Liver (tissue), 9 donors: Measurements from ENCODE around the gene SERP2. TPM values are rescaled to one million over a fixed set of nuclear protein-coding genes. Genes with fewer than 3 reads are reported as not detected.

Experiments used
- DNase-seq: peaks from one replicate; pipeline ENCODE4 v3.0.0-alpha.2; 2017; ENCODE audit warnings: low spot score
- H3K27ac ChIP-seq, 2 donors: one replicate each; pipeline ENCODE4 v1.7.0; 2013; ENCODE audit warnings: inconsistent platforms in 2 of 2, low read length in 2 of 2, control low read depth in 1 of 2, low read depth in 1 of 2, mild to moderate bottlenecking in 1 of 2
- H3K27me3 ChIP-seq, 4 donors: one replicate each; pipeline versions ENCODE4 v1.6.1 to v1.7.0; 2013; ENCODE audit warnings: low read length in 3 of 4, inconsistent platforms in 1 of 4, mild to moderate bottlenecking in 1 of 4, moderate library complexity in 1 of 4; ENCODE audit not compliant: control insufficient read depth in 4 of 4, insufficient read depth in 4 of 4
- H3K36me3 ChIP-seq, 4 donors: one replicate each; pipeline versions ENCODE4 v1.6.1 to v1.7.0; 2013; ENCODE audit warnings: low read length in 3 of 4, mild to moderate bottlenecking in 3 of 4, low read depth in 1 of 4, moderate library complexity in 1 of 4; ENCODE audit not compliant: control insufficient read depth in 4 of 4, insufficient read depth in 3 of 4
- H3K4me1 ChIP-seq, 4 donors: one replicate each; pipeline versions ENCODE4 v1.6.1 to v1.7.0; 2013; ENCODE audit warnings: low read length in 3 of 4, mild to moderate bottlenecking in 3 of 4, moderate library complexity in 1 of 4; ENCODE audit not compliant: control insufficient read depth in 4 of 4, insufficient read depth in 4 of 4
- H3K4me3 ChIP-seq, 3 donors: one replicate each; pipeline versions ENCODE4 v1.6.1 to v1.7.0; 2013; ENCODE audit warnings: low read length in 3 of 3, control low read depth in 1 of 3, low read depth in 1 of 3, mild to moderate bottlenecking in 1 of 3
- H3K9ac ChIP-seq, 2 donors: one replicate each; pipeline ENCODE4 v1.7.0; 2013; ENCODE audit warnings: low read length in 2 of 2, mild to moderate bottlenecking in 2 of 2, moderate library complexity in 2 of 2, control low read depth in 1 of 2, low read depth in 1 of 2
- H3K9me3 ChIP-seq, 4 donors: one replicate each; pipeline versions ENCODE4 v1.6.1 to v1.7.0; 2013; ENCODE audit warnings: low read length in 3 of 4; ENCODE audit not compliant: control insufficient read depth in 4 of 4
- EGR1 ChIP-seq, 2 donors: IDR thresholded peaks; 2 replicates each; pipeline ENCODE4 v1.6.1; 2016 to 2018; ENCODE audit warnings: antibody characterized with exemption in 2 of 2, low read depth in 2 of 2
- FOXA1 ChIP-seq: IDR thresholded peaks from 2 replicates; pipeline ENCODE4 v1.6.1; 2016; ENCODE audit warnings: antibody characterized with exemption
- FOXA2 ChIP-seq: IDR thresholded peaks from 2 replicates; pipeline ENCODE4 v1.6.1; 2016; ENCODE audit warnings: antibody characterized with exemption
- HNF4G ChIP-seq: IDR thresholded peaks from 2 replicates; pipeline ENCODE4 v1.6.1; 2016; ENCODE audit warnings: antibody characterized with exemption
- JUND ChIP-seq, 2 donors: IDR thresholded peaks; 2 replicates each; pipeline ENCODE4 v1.6.1; 2016; ENCODE audit warnings: antibody characterized with exemption in 2 of 2
- SP1 ChIP-seq: IDR thresholded peaks from 2 replicates; pipeline ENCODE4 v1.6.1; 2018; ENCODE audit warnings: antibody characterized with exemption, mild to moderate bottlenecking
- TAF1 ChIP-seq: conservative IDR thresholded peaks from 2 replicates; pipeline ENCODE4 v1.6.1; 2016; ENCODE audit warnings: antibody characterized with exemption, mild to moderate bottlenecking
- YY1 ChIP-seq: IDR thresholded peaks from 2 replicates; pipeline ENCODE4 v1.6.1; 2016; ENCODE audit warnings: antibody characterized with exemption, mild to moderate bottlenecking
- WGBS: extraction: QIAGEN DNeasy Blood & Tissue Kit; methylation state at CpG from one replicate; pipeline ENCODE4 v1.1.7; 2013; 5-methylcytosine and 5-hydroxymethylcytosine counted together
- polyA plus RNA-seq, 2 donors: library from polyadenylated mRNA; stranded (reverse) in 1 of 2; unstranded in 1 of 2; fragments of 200-250 nt in 1 of 2; fragments of >200 nt in 1 of 2; fragmentation: Nextera tagmentation in 1 of 2; extraction: Ambion mirVana in 1 of 2; gene quantifications; one replicate each; pipeline versions ENCODE4 v1.2.1 to v1.2.3, GENCODE V29; 2013 to 2015
- total RNA-seq, 2 donors: library from RNA; depleted of rRNA; stranded (reverse); fragments of >200 nt; gene quantifications; one replicate each; pipeline ENCODE4 v1.2.3, GENCODE V29; 2014
- TF ChIP-seq, protein P1 (sequence below): IDR thresholded peaks from 2 replicates; pipeline ENCODE4 v1.6.1; 2016; ENCODE audit warnings: antibody characterized with exemption, mild to moderate bottlenecking
- TF ChIP-seq, protein P2 (sequence below): IDR thresholded peaks from 2 replicates; pipeline ENCODE4 v1.6.1; 2016; ENCODE audit warnings: antibody characterized with exemption
- TF ChIP-seq, protein P3 (sequence below): IDR thresholded peaks from 2 replicates; pipeline ENCODE4 v1.6.1; 2016; ENCODE audit warnings: antibody characterized with exemption
- TF ChIP-seq, protein P4 (sequence below): IDR thresholded peaks from 2 replicates; pipeline ENCODE4 v1.6.1; 2016; ENCODE audit warnings: antibody characterized with exemption
- donor health status: healthy.
- donor health status: healthy.
- donor health status: healthy.
- donor health status: healthy.
- donor health status: healthy.

The SERP2 gene
- total and polyA plus RNA-seq, 4 donors: 2.0 to 4.6 (median 3.6) TPM

DNA sequence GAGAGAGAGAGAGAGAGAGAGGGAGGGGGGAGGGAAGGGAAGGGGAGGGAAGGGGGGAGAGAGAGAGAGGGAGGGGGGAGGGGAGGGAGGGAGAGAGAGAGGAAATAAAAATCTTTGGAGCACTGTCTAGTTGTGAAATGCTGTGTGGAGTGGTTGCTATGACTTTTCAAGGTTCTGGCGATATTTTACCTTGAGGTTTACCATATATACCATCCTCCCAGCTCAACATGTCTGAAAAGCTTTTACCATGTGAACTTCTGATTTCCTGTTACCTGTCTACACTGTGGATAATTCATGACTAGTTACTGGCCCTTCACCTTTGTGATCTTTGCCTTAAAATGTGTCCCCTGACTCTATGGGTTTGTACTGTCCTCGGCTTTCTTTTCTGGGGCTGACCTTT lies 38.2 kb downstream of the SERP2 start:
- Histone ChIP-seq H3K9me3 (no peaks in the 10 kb centered on the region), H3K27me3 (no peaks in the 10 kb centered on the region), H3K4me1 (no peaks in the 10 kb centered on the region), H3K9ac (no peak overlapping the region), H3K4me3 (no peak overlapping the region), H3K27ac (no peak overlapping the region), H3K36me3 (no peaks in the 10 kb centered on the region)
- TF ChIP-seq, protein P1, sequence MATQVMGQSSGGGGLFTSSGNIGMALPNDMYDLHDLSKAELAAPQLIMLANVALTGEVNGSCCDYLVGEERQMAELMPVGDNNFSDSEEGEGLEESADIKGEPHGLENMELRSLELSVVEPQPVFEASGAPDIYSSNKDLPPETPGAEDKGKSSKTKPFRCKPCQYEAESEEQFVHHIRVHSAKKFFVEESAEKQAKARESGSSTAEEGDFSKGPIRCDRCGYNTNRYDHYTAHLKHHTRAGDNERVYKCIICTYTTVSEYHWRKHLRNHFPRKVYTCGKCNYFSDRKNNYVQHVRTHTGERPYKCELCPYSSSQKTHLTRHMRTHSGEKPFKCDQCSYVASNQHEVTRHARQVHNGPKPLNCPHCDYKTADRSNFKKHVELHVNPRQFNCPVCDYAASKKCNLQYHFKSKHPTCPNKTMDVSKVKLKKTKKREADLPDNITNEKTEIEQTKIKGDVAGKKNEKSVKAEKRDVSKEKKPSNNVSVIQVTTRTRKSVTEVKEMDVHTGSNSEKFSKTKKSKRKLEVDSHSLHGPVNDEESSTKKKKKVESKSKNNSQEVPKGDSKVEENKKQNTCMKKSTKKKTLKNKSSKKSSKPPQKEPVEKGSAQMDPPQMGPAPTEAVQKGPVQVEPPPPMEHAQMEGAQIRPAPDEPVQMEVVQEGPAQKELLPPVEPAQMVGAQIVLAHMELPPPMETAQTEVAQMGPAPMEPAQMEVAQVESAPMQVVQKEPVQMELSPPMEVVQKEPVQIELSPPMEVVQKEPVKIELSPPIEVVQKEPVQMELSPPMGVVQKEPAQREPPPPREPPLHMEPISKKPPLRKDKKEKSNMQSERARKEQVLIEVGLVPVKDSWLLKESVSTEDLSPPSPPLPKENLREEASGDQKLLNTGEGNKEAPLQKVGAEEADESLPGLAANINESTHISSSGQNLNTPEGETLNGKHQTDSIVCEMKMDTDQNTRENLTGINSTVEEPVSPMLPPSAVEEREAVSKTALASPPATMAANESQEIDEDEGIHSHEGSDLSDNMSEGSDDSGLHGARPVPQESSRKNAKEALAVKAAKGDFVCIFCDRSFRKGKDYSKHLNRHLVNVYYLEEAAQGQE: no peak
- TF ChIP-seq FOXA1: no peak
- TF ChIP-seq, protein P2, sequence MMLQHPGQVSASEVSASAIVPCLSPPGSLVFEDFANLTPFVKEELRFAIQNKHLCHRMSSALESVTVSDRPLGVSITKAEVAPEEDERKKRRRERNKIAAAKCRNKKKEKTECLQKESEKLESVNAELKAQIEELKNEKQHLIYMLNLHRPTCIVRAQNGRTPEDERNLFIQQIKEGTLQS: no peak
- TF ChIP-seq YY1: no peak
- no peak for TF ChIP-seq JUND (IDR thresholded peaks at IDR 0.05)
- no peak for TF ChIP-seq TAF1
- TF ChIP-seq, protein P3, sequence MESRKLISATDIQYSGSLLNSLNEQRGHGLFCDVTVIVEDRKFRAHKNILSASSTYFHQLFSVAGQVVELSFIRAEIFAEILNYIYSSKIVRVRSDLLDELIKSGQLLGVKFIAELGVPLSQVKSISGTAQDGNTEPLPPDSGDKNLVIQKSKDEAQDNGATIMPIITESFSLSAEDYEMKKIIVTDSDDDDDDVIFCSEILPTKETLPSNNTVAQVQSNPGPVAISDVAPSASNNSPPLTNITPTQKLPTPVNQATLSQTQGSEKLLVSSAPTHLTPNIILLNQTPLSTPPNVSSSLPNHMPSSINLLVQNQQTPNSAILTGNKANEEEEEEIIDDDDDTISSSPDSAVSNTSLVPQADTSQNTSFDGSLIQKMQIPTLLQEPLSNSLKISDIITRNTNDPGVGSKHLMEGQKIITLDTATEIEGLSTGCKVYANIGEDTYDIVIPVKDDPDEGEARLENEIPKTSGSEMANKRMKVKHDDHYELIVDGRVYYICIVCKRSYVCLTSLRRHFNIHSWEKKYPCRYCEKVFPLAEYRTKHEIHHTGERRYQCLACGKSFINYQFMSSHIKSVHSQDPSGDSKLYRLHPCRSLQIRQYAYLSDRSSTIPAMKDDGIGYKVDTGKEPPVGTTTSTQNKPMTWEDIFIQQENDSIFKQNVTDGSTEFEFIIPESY: no peak
- no peak for TF ChIP-seq HNF4G
- TF ChIP-seq FOXA2: no peak
- 85% methylated on average over 2 of the region's 2 CpGs for whole genome bisulfite sequencing
- no peak for DNase-seq

DNA sequence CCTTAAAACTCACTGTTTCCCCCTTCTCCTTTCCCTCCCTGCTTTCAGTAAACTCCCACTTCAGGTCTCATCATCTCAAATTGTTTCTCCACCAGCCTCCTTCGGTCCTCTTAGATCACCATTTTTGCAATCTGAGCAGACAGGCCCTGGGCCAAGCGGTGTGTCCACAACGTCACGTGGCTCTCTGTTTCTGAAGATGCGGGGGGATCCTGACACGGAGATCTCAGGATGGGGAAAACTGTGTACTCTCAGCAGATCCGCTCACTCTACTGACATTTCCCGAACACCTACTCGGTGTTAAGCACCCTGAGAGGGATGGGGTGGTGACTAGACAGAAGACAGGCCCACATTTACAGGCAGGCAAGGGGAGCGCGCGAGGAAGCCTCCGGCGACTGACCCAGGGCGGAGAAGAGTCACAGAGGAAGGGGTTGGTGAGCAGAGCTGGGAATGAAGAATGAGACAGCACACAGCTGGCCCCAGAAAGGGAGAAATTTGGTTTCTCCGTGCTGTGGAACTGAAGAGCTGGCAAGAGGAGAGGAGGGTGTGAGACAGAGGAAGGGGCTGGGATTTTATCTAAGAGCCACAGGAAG lies 38.8 kb downstream of the SERP2 start:
- TF ChIP-seq, protein P3: no peak
- TF ChIP-seq, protein P4, sequence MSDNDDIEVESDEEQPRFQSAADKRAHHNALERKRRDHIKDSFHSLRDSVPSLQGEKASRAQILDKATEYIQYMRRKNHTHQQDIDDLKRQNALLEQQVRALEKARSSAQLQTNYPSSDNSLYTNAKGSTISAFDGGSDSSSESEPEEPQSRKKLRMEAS: no peak
- TF ChIP-seq, protein P2: no peak
- TF ChIP-seq EGR1 (IDR thresholded peaks at IDR 0.05; ENCODE audit: low read depth in 2 of 2) (no peak), FOXA2 (no peak), SP1 (no peak)
- no peaks in the 10 kb centered on the region for H3K36me3 ChIP-seq
- H3K4me1 ChIP-seq: no peaks in the 10 kb centered on the region
- no peak overlapping the region for H3K9ac ChIP-seq
- H3K27me3 ChIP-seq: no peaks in the 10 kb centered on the region
- H3K4me3 ChIP-seq: no peak overlapping the region
- DNase-seq: no peak
- H3K9me3 ChIP-seq: no peaks in the 10 kb centered on the region
- no peak overlapping the region for H3K27ac ChIP-seq
- WGBS: 89% methylated on average over 16 of the region's 16 CpGs
